Ishikawa (cell line): Measurements from ENCODE around the gene C1QL3.

ENCODE experiments used
- CEBPB ChIP-seq: IDR thresholded peaks from 2 replicates; pipeline ENCODE4 v1.6.1; 2012
- CREB1 ChIP-seq: IDR thresholded peaks from 2 replicates; pipeline ENCODE4 v1.6.1; 2012; ENCODE audit warnings: low read depth
- EGR1 ChIP-seq: IDR thresholded peaks from 2 replicates; pipeline ENCODE4 v1.6.1; 2012
- EP300 ChIP-seq: IDR thresholded peaks from 2 replicates; pipeline ENCODE4 v1.6.1; 2012; ENCODE audit warnings: borderline replicate concordance
- FOXM1 ChIP-seq: IDR thresholded peaks from 2 replicates; pipeline ENCODE4 v1.6.1; 2012; ENCODE audit warnings: low read depth, borderline replicate concordance
- NFIC ChIP-seq: IDR thresholded peaks from 2 replicates; pipeline ENCODE4 v1.6.1; 2012
- RAD21 ChIP-seq: IDR thresholded peaks from 2 replicates; pipeline ENCODE4 v1.6.1; 2012; ENCODE audit warnings: low read depth
- TAF1 ChIP-seq: IDR thresholded peaks from 2 replicates; pipeline ENCODE4 v1.6.1; 2012; ENCODE audit warnings: low read depth, mild to moderate bottlenecking
- TCF12 ChIP-seq: IDR thresholded peaks from 2 replicates; pipeline ENCODE4 v1.6.1; 2012; ENCODE audit warnings: low read depth
- TEAD4 ChIP-seq: IDR thresholded peaks from 2 replicates; pipeline ENCODE4 v1.6.1; 2012
- YY1 ChIP-seq: IDR thresholded peaks from 2 replicates; pipeline ENCODE4 v1.6.1; 2012; ENCODE audit warnings: low read depth
- ZBTB7A ChIP-seq: IDR thresholded peaks from 2 replicates; pipeline ENCODE4 v1.6.1; 2012; ENCODE audit warnings: low read depth
- TF ChIP-seq, protein P1 (sequence below): IDR thresholded peaks from 2 replicates; pipeline ENCODE4 v1.6.1; 2012
- TF ChIP-seq, protein P2 (sequence below): IDR thresholded peaks from 2 replicates; pipeline ENCODE4 v1.6.1; 2012; ENCODE audit warnings: low read depth, mild to moderate bottlenecking
- TF ChIP-seq, protein P3 (sequence below): IDR thresholded peaks from 2 replicates; pipeline ENCODE4 v1.6.1; 2012

Gene C1QL3

DNA sequence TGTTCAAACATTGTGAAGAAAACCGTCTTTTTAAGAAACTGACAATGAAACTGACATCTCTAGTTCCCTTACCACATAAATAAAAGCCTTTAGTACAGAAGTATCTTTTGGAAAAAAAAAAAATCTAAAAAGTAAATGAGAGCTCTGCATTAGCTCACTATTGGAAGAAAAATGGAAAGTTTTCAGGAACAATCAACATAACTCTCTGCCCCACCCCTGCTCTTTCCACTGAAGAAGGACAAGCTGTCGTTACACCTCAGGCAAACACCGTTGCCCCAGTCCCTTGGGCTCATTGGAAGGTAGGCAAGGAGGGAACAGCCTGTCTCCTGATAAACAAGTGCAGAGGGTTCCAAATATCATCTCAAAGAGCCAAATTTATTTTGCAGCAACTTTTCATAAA is 22.4 kb upstream of the C1QL3 start:
- TF ChIP-seq TCF12 (no peak), CEBPB (no peak), RAD21 (no peak)

DNA sequence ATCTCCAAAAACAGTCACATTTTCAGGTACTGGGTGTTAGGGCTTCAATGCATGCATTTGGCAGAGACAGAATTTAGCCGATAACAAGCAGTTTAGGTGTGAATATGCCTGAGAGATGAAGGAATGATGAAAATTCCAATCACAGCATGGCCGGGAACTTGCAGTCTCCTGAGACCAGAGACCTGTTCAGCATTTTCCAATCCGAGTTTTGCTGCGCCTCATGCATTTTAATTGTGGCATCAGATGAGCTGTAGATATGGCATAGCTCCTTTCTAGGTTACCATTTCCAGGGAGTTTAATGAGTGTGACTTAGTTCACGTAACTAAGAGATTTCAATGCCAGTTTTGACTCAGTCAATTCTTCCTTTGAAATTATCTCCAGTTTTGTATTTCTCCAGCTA is 14.5 kb upstream of the C1QL3 start:
- no peak for TF ChIP-seq EGR1
- no peak for TF ChIP-seq TAF1
- TF ChIP-seq FOXM1, result no peak
- TF ChIP-seq ZBTB7A, result no peak
- no peak for TF ChIP-seq CREB1
- TF ChIP-seq, protein P1, sequence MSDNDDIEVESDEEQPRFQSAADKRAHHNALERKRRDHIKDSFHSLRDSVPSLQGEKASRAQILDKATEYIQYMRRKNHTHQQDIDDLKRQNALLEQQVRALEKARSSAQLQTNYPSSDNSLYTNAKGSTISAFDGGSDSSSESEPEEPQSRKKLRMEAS, result no peak

DNA sequence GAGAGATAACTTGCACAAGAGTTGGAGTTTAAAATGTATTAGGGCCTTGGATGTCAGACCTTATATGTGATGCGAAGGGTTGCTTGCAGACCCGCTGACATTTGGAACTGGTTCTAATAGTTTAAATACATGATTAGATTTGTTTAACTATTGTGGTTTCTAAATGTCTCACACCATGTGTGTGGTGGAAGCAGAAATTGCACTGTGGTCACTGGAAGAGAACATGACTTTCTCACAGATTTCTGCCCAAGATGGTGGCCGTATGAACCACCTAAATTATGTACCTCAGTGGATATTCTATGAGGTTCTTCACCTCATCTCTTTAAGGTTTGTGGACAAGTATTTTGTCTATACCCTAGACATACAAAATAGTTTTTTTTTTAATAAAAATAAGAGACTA is 8.2 kb upstream of the C1QL3 start:
- TF ChIP-seq, protein P2, sequence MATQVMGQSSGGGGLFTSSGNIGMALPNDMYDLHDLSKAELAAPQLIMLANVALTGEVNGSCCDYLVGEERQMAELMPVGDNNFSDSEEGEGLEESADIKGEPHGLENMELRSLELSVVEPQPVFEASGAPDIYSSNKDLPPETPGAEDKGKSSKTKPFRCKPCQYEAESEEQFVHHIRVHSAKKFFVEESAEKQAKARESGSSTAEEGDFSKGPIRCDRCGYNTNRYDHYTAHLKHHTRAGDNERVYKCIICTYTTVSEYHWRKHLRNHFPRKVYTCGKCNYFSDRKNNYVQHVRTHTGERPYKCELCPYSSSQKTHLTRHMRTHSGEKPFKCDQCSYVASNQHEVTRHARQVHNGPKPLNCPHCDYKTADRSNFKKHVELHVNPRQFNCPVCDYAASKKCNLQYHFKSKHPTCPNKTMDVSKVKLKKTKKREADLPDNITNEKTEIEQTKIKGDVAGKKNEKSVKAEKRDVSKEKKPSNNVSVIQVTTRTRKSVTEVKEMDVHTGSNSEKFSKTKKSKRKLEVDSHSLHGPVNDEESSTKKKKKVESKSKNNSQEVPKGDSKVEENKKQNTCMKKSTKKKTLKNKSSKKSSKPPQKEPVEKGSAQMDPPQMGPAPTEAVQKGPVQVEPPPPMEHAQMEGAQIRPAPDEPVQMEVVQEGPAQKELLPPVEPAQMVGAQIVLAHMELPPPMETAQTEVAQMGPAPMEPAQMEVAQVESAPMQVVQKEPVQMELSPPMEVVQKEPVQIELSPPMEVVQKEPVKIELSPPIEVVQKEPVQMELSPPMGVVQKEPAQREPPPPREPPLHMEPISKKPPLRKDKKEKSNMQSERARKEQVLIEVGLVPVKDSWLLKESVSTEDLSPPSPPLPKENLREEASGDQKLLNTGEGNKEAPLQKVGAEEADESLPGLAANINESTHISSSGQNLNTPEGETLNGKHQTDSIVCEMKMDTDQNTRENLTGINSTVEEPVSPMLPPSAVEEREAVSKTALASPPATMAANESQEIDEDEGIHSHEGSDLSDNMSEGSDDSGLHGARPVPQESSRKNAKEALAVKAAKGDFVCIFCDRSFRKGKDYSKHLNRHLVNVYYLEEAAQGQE, result no peak
- no peak for TF ChIP-seq ZBTB7A
- TF ChIP-seq RAD21, result no peak
- TF ChIP-seq, protein P1, result no peak
- no peak for TF ChIP-seq EP300

DNA sequence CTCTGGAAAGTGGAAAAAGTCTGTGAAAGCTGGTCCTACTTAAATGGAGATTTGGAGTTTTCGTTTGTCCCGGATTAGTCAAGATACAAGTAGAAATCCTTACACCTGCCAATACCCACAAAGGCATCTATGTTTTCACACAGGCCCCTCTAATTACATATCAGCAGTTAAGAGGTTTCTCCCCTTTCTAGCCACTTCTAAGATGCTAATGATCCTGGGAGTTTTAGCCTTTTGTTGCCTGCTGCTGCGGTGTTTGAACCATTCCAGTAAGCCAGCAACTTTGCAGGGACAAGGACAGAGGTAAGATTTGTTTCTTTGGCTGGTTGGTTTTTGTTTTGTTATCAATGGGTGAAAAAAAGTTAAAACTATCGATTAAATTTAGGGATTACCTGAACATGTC is 5.8 kb upstream of the C1QL3 start:
- TF ChIP-seq, protein P1, result no peak
- TF ChIP-seq YY1 (no peak), TCF12 (no peak), EP300 (no peak), TEAD4 (no peak), CEBPB (no peak)

DNA sequence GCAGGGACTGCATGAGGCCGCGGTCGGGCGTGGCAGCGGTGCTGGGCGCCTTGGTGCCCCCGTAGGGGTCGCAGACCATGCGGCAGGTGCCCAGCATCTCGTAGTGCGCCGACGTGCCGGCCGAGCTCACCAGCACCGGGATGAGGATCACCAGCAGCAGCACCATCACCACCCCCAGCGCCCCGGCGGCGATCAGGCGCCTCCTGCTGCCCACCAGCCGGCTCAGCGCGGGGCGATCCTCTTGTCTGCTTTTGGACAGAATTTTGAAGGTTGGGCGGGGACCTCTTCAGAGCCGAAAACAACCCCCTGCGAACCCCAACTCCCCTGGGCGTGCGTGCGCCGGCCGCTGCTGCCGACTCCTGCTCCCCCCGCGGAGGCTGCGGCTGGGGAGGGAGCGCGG is 779 bp downstream of the C1QL3 start:
- TF ChIP-seq CEBPB, result no peak
- TF ChIP-seq NFIC, result no peak
- no peak for TF ChIP-seq ZBTB7A
- TF ChIP-seq FOXM1, result no peak
- TF ChIP-seq, protein P3, sequence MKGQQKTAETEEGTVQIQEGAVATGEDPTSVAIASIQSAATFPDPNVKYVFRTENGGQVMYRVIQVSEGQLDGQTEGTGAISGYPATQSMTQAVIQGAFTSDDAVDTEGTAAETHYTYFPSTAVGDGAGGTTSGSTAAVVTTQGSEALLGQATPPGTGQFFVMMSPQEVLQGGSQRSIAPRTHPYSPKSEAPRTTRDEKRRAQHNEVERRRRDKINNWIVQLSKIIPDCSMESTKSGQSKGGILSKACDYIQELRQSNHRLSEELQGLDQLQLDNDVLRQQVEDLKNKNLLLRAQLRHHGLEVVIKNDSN, result no peak
- TF ChIP-seq, protein P1, result no peak
- TF ChIP-seq CREB1, result no peak
- no peak for TF ChIP-seq EP300
- no peak for TF ChIP-seq TEAD4
- no peak for TF ChIP-seq TCF12
- no peak for TF ChIP-seq YY1
- no peak for TF ChIP-seq EGR1
- no peak for TF ChIP-seq RAD21
- no peak for TF ChIP-seq TAF1
- TF ChIP-seq, protein P2, result no peak

DNA sequence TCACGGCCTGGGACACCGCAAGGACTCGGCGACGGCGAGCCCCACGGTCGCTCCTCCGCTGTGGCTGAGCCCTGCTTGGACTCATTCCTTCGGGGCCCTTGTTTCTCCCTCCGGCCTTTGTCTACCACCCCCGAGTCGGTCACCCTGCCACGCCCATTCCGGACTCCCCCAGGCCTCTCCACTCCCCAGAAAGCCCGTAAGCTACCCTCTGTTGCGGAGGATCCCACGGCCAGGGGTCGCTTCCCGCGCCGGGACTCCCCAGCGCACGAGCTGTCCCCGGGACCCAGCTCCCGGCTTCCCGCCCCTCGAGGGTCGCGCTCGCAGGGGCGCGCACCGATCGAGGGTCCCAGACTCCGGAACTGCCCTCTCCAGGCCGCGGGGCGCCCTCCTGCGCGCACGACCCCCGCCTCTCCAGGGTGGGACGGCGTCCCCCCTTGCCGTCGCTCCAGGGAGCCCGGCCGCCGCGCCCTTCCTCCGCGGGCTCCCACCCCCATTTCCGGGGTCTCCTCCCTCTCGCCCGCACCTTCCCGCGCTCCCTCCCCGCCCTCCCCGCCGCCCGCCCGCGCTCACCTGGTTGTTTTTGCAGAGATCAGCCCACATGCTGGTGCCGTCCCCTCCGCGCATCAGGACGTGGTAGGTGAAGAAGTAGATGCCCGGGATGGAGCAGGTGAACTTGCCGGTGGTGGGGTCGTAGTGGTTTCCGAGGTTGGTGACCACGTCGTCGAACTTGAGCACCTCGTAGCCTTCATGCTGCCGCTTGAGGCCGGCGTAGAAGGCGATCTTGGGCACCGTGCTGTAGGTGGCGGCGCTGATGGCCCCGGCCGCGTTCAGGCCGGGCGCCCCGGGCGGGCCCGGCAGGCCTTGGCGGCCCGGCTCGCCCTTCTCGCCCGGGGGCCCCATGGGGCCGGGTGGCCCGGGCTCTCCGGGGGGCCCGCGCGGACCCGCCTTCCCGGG is 1.5 kb downstream of the C1QL3 start:
- TF ChIP-seq CREB1 (no peak), TEAD4 (no peak), EGR1 (no peak), TAF1 (no peak), FOXM1 (no peak), RAD21 (no peak), NFIC (no peak), EP300 (no peak), CEBPB (no peak), TCF12 (no peak), ZBTB7A (no peak), YY1 (no peak)
- TF ChIP-seq, protein P1, result no peak
- TF ChIP-seq, protein P3, result no peak
- TF ChIP-seq, protein P2, result no peak
